GM18858 (cell line): ENCODE measurements around the gene NKAPL.
A peak's percentile ranks its signal among the peaks of the same experiment; 100 is the strongest.

ENCODE experiments used
- ATAC-seq: cut with Tn5 transposase; IDR thresholded peaks from one replicate; pipeline ENCODE4 v1.9.1; 2021; ENCODE audit not compliant: unreplicated experiment

The NKAPL gene

GRCh38 chr6:28245206-28245941 is 13.7 kb upstream of the NKAPL start:
- no peak for ATAC-seq

GRCh38 chr6:28248916-28249315 is 10.2 kb upstream of the NKAPL start:
- no peak for ATAC-seq

- ATAC-seq = no peak
Measured at GRCh38 chr6:28250747-28251146, 8.3 kb upstream of the NKAPL start.

- ATAC-seq = peak; percentile 11
Measured at GRCh38 chr6:28251661-28252008, 7.5 kb upstream of the NKAPL start.

GRCh38 chr6:28252009-28252975 is 6.8 kb upstream of the NKAPL start, which contains the start of gene ZKSCAN4:
Gene ZKSCAN4, minus strand, starts transcription at chr6:28252269. Its CDS starts 289 bp downstream, at chr6:28251980.
- peak; percentile 73 for ATAC-seq

- no peak for ATAC-seq
Measured at GRCh38 chr6:28254121-28254519, 5.0 kb upstream of the NKAPL start.

GRCh38 chr6:28257042-28257441 is 2.1 kb upstream of the NKAPL start:
- ATAC-seq = no peak

- ATAC-seq = no peak
Measured at GRCh38 chr6:28263922-28264321, 4.8 kb downstream of the NKAPL start.

- no peak for ATAC-seq
Measured at GRCh38 chr6:28264834-28265401, 5.8 kb downstream of the NKAPL start.

- no peak for ATAC-seq
Measured at GRCh38 chr6:28266563-28266961, 7.5 kb downstream of the NKAPL start.

GRCh38 chr6:28266962-28267694 is 8.0 kb downstream of the NKAPL start, which contains the start of gene ZSCAN26:
Gene ZSCAN26, plus strand, starts transcription at chr6:28267143. Its CDS starts 4,777 bp downstream, at chr6:28271920.
- ATAC-seq = peak; percentile 73

GRCh38 chr6:28267695-28268059 is 8.6 kb downstream of the NKAPL start:
- ATAC-seq = no peak

GRCh38 chr6:28269492-28269891 is 10.4 kb downstream of the NKAPL start:
- ATAC-seq = no peak

- no peak for ATAC-seq
Measured at GRCh38 chr6:28274888-28275287, 15.8 kb downstream of the NKAPL start.

GRCh38 chr6:28277746-28278145 is 18.6 kb downstream of the NKAPL start:
- ATAC-seq = no peak

- no peak for ATAC-seq
Measured at GRCh38 chr6:28280595-28281287, 21.6 kb downstream of the NKAPL start.

GRCh38 chr6:28281288-28282064 is 22.4 kb downstream of the NKAPL start, which contains the start of gene PGBD1:
Gene PGBD1, plus strand, starts transcription at chr6:28281572. Its CDS starts 2,242 bp downstream, at chr6:28283814.
- peak; percentile 74 for ATAC-seq

GRCh38 chr6:28282926-28283325 is 23.8 kb downstream of the NKAPL start:
- ATAC-seq = no peak

GRCh38 chr6:28291573-28291972 is 32.5 kb downstream of the NKAPL start:
- ATAC-seq = no peak
